Lower leg skin (tissue), 4 donors: ENCODE results near the gene FBXO3. TPM values are rescaled to one million over a fixed set of nuclear protein-coding genes. Genes with fewer than 3 reads are reported as not detected.

Experiments
- DNase-seq, 2 donors: peaks; one replicate each; pipeline ENCODE4 v3.0.0-alpha.2; 2019; ENCODE audit warnings: low spot score in 2 of 2
- H3K4me3 ChIP-seq: fragments of 200-600 bp; sonication (generic); 2 replicates; pipeline ENCODE4 v1.5.1; 2017; ENCODE audit warnings: mild to moderate bottlenecking, low read depth; ENCODE audit not compliant: poor library complexity, severe bottlenecking
- POLR2A ChIP-seq, 2 donors: fragments of 450-650 bp; IDR thresholded peaks; one replicate each; pipeline ENCODE4 v1.6.1; 2016 to 2017; ENCODE audit warnings: antibody characterized with exemption in 2 of 2, mild to moderate bottlenecking in 1 of 2, moderate library complexity in 1 of 2
- WGBS, 2 donors: methylation state at CpG; one replicate each; pipeline ENCODE4 v1.1.5; 2018; 5-methylcytosine and 5-hydroxymethylcytosine counted together
- intact Hi-C: fragments of 100-400 bp; cut with DNase I; formaldehyde crosslinking; loops from one replicate; pipeline ENCODE4 v1.15.0; 2023; ENCODE audit warnings: low total_unique reads
- total RNA-seq, 4 donors: library from RNA; depleted of rRNA; stranded (reverse); fragments of >200 nt; gene quantifications; one replicate each; pipeline ENCODE4 v1.1.0, GENCODE V29; 2016
- TF ChIP-seq, protein P1 (sequence below), 3 donors: fragments of 450-650 bp; IDR thresholded peaks; one replicate each; pipeline ENCODE4 v1.5.1; 2016; ENCODE audit warnings: antibody characterized with exemption in 3 of 3, mild to moderate bottlenecking in 3 of 3, moderate library complexity in 2 of 3

Gene FBXO3
- total RNA-seq, 4 donors from 2014 or later: 36.5 to 52.3 (median 48.0) TPM

DNA sequence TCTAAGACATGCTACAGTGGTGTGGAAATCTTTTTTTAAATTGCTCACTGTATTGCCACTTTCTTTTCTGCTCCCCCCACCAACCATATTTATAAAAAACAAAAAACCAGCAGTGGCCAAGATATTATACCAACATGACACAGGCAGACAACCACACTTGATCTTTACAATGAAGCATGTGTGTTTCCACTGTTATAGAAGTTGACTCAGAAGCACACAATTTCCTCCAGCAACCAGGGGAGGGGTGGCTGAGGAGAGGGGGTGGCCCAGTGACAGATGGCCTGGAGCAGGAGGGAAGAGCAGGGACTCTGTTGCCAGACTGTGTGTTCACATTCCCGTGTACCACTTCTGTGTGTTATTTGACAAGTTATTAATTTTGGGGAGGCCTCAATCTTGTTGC is 52.9 kb downstream of the FBXO3 start:
- DNase-seq: no peak
- intact Hi-C loops: no loop called here
- WGBS, 2 donors: 5 to 15% methylated on average over 1 of the region's 1 CpG
- TF ChIP-seq, protein P1, sequence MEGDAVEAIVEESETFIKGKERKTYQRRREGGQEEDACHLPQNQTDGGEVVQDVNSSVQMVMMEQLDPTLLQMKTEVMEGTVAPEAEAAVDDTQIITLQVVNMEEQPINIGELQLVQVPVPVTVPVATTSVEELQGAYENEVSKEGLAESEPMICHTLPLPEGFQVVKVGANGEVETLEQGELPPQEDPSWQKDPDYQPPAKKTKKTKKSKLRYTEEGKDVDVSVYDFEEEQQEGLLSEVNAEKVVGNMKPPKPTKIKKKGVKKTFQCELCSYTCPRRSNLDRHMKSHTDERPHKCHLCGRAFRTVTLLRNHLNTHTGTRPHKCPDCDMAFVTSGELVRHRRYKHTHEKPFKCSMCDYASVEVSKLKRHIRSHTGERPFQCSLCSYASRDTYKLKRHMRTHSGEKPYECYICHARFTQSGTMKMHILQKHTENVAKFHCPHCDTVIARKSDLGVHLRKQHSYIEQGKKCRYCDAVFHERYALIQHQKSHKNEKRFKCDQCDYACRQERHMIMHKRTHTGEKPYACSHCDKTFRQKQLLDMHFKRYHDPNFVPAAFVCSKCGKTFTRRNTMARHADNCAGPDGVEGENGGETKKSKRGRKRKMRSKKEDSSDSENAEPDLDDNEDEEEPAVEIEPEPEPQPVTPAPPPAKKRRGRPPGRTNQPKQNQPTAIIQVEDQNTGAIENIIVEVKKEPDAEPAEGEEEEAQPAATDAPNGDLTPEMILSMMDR (IDR thresholded peaks at IDR 0.05): no peak
- no peak for TF ChIP-seq POLR2A (IDR thresholded peaks at IDR 0.05)
- no peak overlapping the region for H3K4me3 ChIP-seq

GRCh38 chr11:33719587-33719986 is 54.7 kb downstream of the FBXO3 start:
- H3K4me3 ChIP-seq: no peak overlapping the region
- WGBS, 2 donors: 70 to 77% methylated on average over 5 of the region's 5 CpGs
- TF ChIP-seq, protein P1 (IDR thresholded peaks at IDR 0.05): no peak
- no peak for TF ChIP-seq POLR2A (IDR thresholded peaks at IDR 0.05)
- no peak for DNase-seq
- intact Hi-C loops: no loop called here

DNA sequence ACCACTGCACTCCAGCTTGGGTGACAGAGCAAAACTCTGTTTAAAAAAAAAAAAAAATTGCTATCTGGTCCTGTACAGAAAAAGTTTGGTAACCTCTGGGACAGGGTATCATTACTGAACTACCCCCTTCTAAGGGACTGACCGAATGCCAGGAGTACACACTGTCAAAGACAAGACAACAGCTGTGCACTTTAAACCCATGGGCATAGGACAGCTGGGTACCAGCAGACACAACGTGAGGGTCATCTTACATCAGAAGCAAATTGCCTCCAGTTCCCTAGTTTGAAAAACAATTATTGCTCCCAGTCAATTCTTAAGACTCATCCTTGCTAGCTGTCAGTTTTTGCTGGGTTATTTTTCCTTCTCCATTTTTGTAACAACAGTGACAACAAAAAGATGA is 55.9 kb downstream of the FBXO3 start:
- 73 to 82% methylated on average over 2 of the region's 2 CpGs for WGBS, 2 donors
- H3K4me3 ChIP-seq: no peak overlapping the region
- intact Hi-C loops: no loop called here
- no peak for TF ChIP-seq POLR2A (IDR thresholded peaks at IDR 0.05)
- TF ChIP-seq, protein P1 (IDR thresholded peaks at IDR 0.05): no peak
- no peak for DNase-seq

DNA sequence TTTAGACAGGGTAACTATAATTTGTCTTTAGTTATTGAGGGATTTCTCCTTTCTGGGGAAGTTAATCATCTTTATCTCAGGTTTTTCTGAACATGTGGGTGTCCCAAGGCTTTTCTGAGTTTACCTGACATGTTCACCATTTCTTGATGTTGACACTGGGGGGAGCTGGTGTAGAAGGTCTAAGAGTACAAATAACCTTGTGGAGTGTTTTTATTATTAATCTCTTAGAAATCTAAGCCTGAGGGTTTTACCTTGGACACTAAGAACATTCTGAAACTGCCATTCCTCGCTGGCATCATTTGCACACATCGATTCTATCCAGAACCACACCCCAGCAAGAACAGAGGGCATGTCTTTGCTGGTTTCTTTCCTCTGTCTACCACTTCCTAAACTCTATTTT is 58.1 kb downstream of the FBXO3 start:
- WGBS, 2 donors: 39 to 55% methylated on average over 2 of the region's 2 CpGs
- no peak overlapping the region for H3K4me3 ChIP-seq
- intact Hi-C loops: no loop called here
- no peak for DNase-seq
- TF ChIP-seq, protein P1 (IDR thresholded peaks at IDR 0.05): no peak
- no peak for TF ChIP-seq POLR2A (IDR thresholded peaks at IDR 0.05)

- no peak for DNase-seq
- intact Hi-C loops: no loop called here
- 87% methylated on average over 4 of the region's 4 CpGs for WGBS, 2 donors
These were observed 60.4 kb downstream of the FBXO3 start for GRCh38 chr11:33713856-33714398.

More at GRCh38 chr11:33713856-33714398, 60.4 kb downstream of the FBXO3 start:
- TF ChIP-seq, protein P1 (IDR thresholded peaks at IDR 0.05): no peak
- TF ChIP-seq POLR2A (IDR thresholded peaks at IDR 0.05): no peak
- no peak overlapping the region for H3K4me3 ChIP-seq
